Loucy (cell line): ENCODE results near the gene ALG3.

Experiments
- H2AFZ ChIP-seq: fragments of 200-600 bp; sonication (generic); 2 replicates; pipeline ENCODE4 v1.6.0; 2016; ENCODE audit warnings: antibody characterized with exemption, mild to moderate bottlenecking, low read length, moderate library complexity
- H3F3A ChIP-seq: fragments of 200-600 bp; 2 replicates; pipeline ENCODE4 v1.6.0; 2016; ENCODE audit warnings: antibody characterized with exemption, low read depth, mild to moderate bottlenecking
- H3K27me3 ChIP-seq: fragments of 200-600 bp; sonication (generic); 2 replicates; pipeline ENCODE4 v1.6.1; 2014; ENCODE audit warnings: low read length, mild to moderate bottlenecking; ENCODE audit not compliant: insufficient read depth, poor library complexity, severe bottlenecking
- H3K36me3 ChIP-seq: fragments of 200-600 bp; sonication (generic); 2 replicates; pipeline ENCODE4 v1.6.1; 2016; ENCODE audit warnings: low read length; ENCODE audit not compliant: insufficient read depth
- H3K4me1 ChIP-seq: fragments of 200-600 bp; sonication (generic); 2 replicates; pipeline ENCODE4 v1.5.1; 2014; ENCODE audit warnings: low read length, mild to moderate bottlenecking; ENCODE audit not compliant: insufficient read depth, poor library complexity, severe bottlenecking
- H3K4me2 ChIP-seq: fragments of 200-600 bp; sonication (generic); 2 replicates; pipeline ENCODE4 v1.6.0; 2014; ENCODE audit warnings: antibody characterized with exemption, low read length, low read depth, mild to moderate bottlenecking; ENCODE audit not compliant: poor library complexity, severe bottlenecking
- H3K4me3 ChIP-seq: fragments of 200-600 bp; sonication (generic); 2 replicates; pipeline ENCODE4 v1.5.1; 2014; ENCODE audit warnings: low read length, mild to moderate bottlenecking, mixed read lengths; ENCODE audit not compliant: poor library complexity, severe bottlenecking
- H3K79me2 ChIP-seq: fragments of 200-600 bp; sonication (generic); 2 replicates; pipeline ENCODE4 v1.6.1; 2014; ENCODE audit warnings: low read length; ENCODE audit not compliant: insufficient read depth
- H3K9ac ChIP-seq: fragments of 200-600 bp; sonication (generic); 2 replicates; pipeline ENCODE4 v1.6.0; 2014; ENCODE audit warnings: mild to moderate bottlenecking, low read depth, low read length, moderate library complexity; ENCODE audit not compliant: poor library complexity, severe bottlenecking
- H3K9me2 ChIP-seq: fragments of 200-600 bp; sonication (generic); replicated peaks from 2 replicates; pipeline ENCODE4 v1.6.1; 2016; ENCODE audit warnings: low read depth, low read length, mixed read lengths
- H3K9me3 ChIP-seq: fragments of 200-600 bp; sonication (generic); 2 replicates; pipeline ENCODE4 v1.6.1; 2014; ENCODE audit warnings: mild to moderate bottlenecking, antibody characterized with exemption, low read length, low read depth; ENCODE audit not compliant: insufficient read depth
- H4K20me1 ChIP-seq: fragments of 200-600 bp; sonication (generic); 2 replicates; pipeline ENCODE4 v1.6.0; 2014; ENCODE audit warnings: antibody characterized with exemption, low read length, mild to moderate bottlenecking; ENCODE audit not compliant: insufficient read depth, poor library complexity, severe bottlenecking
- EZH2phosphoT487 ChIP-seq: fragments of 200-600 bp; IDR thresholded peaks from 2 replicates; pipeline ENCODE4 v1.6.1; 2018; ENCODE audit warnings: antibody characterized with exemption, mild to moderate bottlenecking, moderate library complexity, borderline replicate concordance
- TF ChIP-seq, protein P1 (sequence below): fragments of 200-600 bp; sonication (generic); conservative IDR thresholded peaks from 2 replicates; pipeline ENCODE4 v1.5.1; 2014; ENCODE audit warnings: mild to moderate bottlenecking, antibody characterized with exemption, low read length

The ALG3 gene

DNA sequence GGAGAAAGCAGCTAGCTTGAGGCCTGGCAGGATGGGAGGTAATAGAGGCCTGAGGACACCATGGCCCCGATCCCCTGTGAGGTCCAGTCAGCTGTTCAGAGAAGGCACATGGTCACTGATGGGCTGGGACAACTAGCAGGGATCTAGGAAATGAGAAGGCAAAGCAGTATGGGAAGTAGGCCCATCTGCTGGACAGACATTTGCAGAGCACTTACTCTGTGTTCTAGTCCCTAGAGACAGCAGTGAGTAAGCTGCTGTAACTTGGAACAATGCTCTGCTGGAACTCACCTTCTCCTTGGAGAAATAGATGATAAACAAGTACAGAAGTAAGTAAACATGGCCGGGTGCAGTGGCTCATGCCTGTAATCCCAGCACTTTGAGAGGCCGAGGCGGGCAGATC is 34.2 kb upstream of the ALG3 start:
- Histone ChIP-seq H3F3A (no peaks in the 10 kb centered on the region), H3K36me3 (no peaks in the 10 kb centered on the region), H3K9ac (no peak overlapping the region), H3K79me2 (no peaks in the 10 kb centered on the region), H4K20me1 (no peaks in the 10 kb centered on the region), H3K27me3 (no peaks in the 10 kb centered on the region), H2AFZ (no peak overlapping the region), H3K4me1 (no peaks in the 10 kb centered on the region), H3K4me3 (no peak overlapping the region), H3K9me3 (no peaks in the 10 kb centered on the region), H3K4me2 (no peak overlapping the region), H3K9me2 (no peaks in the 10 kb centered on the region)
- no peak for TF ChIP-seq EZH2phosphoT487
- TF ChIP-seq, protein P1, sequence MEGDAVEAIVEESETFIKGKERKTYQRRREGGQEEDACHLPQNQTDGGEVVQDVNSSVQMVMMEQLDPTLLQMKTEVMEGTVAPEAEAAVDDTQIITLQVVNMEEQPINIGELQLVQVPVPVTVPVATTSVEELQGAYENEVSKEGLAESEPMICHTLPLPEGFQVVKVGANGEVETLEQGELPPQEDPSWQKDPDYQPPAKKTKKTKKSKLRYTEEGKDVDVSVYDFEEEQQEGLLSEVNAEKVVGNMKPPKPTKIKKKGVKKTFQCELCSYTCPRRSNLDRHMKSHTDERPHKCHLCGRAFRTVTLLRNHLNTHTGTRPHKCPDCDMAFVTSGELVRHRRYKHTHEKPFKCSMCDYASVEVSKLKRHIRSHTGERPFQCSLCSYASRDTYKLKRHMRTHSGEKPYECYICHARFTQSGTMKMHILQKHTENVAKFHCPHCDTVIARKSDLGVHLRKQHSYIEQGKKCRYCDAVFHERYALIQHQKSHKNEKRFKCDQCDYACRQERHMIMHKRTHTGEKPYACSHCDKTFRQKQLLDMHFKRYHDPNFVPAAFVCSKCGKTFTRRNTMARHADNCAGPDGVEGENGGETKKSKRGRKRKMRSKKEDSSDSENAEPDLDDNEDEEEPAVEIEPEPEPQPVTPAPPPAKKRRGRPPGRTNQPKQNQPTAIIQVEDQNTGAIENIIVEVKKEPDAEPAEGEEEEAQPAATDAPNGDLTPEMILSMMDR: no peak

DNA sequence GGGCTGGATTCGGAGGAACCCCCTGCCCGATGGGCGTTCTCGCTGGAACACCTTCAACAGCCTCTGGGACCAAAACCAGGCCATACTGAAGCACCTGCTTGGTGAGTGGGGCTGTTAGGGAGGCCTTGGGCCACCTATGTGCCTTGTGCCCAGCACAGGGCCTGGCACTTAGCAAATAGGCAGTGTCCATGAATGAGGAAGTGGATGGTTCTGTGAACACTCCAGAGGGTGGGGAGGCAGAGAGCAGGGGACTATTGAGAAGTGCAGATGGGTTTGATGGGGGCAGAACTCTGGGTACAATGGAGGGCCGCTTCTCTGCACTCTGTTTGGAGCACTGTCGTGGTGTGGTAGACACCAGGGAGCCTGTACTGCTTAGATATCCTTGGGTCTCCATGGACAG is 28.6 kb upstream of the ALG3 start:
- H3K36me3 ChIP-seq: no peaks in the 10 kb centered on the region
- no peak overlapping the region for H2AFZ ChIP-seq
- H3K4me2 ChIP-seq: no peak overlapping the region
- no peaks in the 10 kb centered on the region for H3K27me3 ChIP-seq
- no peaks in the 10 kb centered on the region for H3K9me3 ChIP-seq
- no peaks in the 10 kb centered on the region for H3K4me1 ChIP-seq
- TF ChIP-seq, protein P1: no peak
- no peak for TF ChIP-seq EZH2phosphoT487
- no peaks in the 10 kb centered on the region for H3K9me2 ChIP-seq
- no peak overlapping the region for H3K4me3 ChIP-seq
- H3F3A ChIP-seq: no peaks in the 10 kb centered on the region
- H3K79me2 ChIP-seq: no peaks in the 10 kb centered on the region
- H3K9ac ChIP-seq: no peak overlapping the region
- H4K20me1 ChIP-seq: no peaks in the 10 kb centered on the region

DNA sequence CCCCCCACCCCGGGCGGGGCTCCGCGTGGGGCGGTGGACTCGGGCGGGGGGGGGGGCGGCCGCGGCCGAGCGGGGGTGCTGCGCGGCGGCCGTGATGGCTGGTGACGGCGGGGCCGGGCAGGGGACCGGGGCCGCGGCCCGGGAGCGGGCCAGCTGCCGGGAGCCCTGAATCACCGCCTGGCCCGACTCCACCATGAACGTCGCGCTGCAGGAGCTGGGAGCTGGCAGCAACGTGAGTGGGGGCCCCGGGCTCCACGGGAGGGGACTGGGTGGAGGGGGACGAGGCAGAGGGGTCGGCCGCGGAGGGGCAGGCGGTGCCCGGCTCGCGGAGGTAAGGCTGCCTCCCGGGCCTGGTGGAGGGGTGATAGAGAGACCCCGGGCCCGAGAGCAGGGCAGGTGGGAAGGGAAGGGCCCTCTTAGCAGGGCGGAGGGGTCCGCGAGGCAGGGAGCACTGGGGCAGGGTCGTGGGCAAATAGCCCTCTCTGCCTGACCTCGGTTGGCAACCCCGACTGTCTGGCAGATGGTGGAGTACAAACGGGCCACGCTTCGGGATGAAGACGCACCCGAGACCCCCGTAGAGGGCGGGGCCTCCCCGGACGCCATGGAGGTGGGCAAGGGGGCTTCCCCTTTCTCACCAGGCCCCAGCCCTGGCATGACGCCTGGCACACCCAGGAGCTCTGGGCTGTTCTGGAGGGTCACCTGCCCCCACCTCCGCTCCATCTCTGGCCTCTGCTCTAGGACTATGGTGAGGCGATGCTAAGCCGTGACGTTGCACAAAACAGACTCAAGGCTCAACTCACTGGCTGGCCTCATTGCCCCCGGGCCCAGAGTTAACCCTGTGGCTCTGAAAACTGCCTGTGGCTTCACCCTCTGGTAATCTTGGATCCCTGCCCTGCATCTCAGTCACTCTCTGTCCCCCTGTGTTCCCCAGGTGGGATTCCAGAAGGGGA is 27.5 kb upstream of the ALG3 start, which contains the start of gene ECE2:
Gene ECE2 (plus strand): TSS at position 62 of the 950 bp plus-strand sequence. CDS start 132 bp downstream, at position 194.
- no peaks in the 10 kb centered on the region for H3K27me3 ChIP-seq
- H2AFZ ChIP-seq: no peak within 1 kb of the TSS
- no peak within 1 kb of the TSS for H3K4me2 ChIP-seq

More for the DNA sequence above, 27.5 kb upstream of the ALG3 start, which contains the start of gene ECE2:
- H3F3A ChIP-seq: no peaks in the 10 kb centered on the region
- H3K4me1 ChIP-seq: no peaks in the 10 kb centered on the region
- H3K9ac ChIP-seq: no peak within 1 kb of the TSS
- TF ChIP-seq, protein P1: no peak
- no peak for TF ChIP-seq EZH2phosphoT487
- no peaks in the 10 kb centered on the region for H4K20me1 ChIP-seq
- H3K9me3 ChIP-seq: no peaks in the 10 kb centered on the region
- H3K9me2 ChIP-seq: no peaks in the 10 kb centered on the region
- H3K79me2 ChIP-seq: no peaks in the 10 kb centered on the region
- no peaks in the 10 kb centered on the region for H3K36me3 ChIP-seq
- no peak within 1 kb of the TSS for H3K4me3 ChIP-seq
